Limb (tissue), 2 donors: Measurements from ENCODE around the gene TMIGD3.

Experiments
- DNase-seq, 2 donors: peaks; one replicate each; pipeline ENCODE4 v3.0.0-alpha.2; 2016; ENCODE audit errors: extremely low spot score in 2 of 2

TMIGD3 gene

DNA sequence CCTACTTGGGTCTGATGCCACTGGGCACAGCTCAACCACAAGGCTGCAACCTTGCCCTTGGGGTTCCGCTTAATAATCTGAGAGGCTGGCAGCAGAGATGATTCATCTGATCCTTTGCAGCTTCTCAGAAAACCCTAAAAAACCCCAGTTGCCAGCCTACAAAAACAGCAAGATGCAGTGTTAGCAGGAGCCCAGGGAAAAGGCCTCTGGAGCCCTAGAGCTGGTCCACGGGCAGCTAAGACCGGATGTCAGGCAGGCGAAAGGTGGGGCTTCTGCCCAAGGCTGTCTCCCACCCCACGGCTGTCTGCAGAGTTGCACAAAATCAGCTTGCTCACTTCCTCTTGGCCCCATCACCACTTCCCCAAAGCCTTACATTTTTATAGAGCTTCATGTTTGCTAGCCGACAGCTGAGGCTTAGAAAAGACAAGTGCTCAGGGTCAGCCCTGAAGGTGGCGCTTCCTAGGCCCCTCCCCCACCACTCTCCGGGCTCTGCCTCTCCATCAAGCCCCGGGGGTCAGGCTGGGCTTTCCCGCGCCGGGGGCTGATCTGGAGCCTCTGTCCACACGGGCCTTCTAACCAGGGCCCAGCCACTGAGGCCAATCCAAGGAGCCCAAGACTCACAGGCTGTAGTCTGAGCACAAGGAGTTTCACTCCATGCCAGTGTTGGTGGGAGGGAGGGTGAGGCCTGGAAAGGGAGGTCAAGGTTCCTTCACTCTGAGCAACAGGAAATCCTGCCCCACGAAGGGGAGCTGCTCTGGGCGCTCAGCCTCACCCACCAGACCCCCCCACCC lies 4.2 kb upstream of the TMIGD3 start:
- peak in 1 of 2 donors; percentile 62 for DNase-seq

GRCh38 chr1:111506561-111506960 lies 3.1 kb upstream of the TMIGD3 start:
- DNase-seq: no peak

- DNase-seq: no peak
These were observed 2.2 kb upstream of the TMIGD3 start for GRCh38 chr1:111505641-111506119.

DNA sequence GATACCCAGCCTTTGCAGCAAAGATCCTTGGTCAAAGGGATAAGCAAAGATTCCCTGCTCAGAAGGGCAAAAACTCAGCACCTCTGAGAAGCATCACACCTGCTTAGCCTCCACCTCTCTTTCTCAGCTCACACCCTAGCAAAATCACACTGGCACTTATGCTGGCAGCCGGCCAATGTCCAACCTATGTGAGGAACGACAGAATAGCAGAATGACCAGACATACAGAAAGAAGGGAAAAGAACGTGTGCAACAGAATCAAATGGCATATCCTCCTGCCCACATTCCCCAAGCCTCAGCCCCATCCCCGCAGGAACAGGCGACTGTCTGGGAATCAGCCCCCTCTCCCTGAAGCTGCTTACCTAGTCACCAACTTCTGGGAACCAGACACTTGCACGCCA lies 664 bp upstream of the TMIGD3 start:
- DNase-seq: no peak

GRCh38 chr1:111501645-111502044 lies 1.8 kb downstream of the TMIGD3 start:
- DNase-seq: no peak

- no peak for DNase-seq
These were observed 4.2 kb downstream of the TMIGD3 start for GRCh38 chr1:111499026-111499785.

DNA sequence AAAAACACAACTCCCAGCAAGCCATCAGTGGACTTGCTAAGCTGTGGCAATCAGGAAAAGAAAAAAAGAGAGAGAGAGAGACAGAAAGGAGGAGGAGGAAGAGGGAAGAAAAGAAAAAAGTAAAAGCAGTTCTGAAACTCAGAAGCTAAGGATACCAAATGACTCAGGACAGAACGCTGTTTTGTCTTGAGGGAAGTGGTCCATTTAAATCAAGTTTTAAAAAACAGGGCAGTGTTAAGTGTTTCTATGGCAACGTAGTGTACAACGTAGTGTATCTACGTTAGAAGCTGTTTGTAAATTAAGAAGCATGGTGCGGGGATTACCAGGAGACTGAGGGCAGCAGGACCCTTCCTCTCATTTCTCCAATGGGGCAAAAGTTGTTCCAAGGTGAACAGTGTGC lies 5.8 kb downstream of the TMIGD3 start:
- no peak for DNase-seq

DNA sequence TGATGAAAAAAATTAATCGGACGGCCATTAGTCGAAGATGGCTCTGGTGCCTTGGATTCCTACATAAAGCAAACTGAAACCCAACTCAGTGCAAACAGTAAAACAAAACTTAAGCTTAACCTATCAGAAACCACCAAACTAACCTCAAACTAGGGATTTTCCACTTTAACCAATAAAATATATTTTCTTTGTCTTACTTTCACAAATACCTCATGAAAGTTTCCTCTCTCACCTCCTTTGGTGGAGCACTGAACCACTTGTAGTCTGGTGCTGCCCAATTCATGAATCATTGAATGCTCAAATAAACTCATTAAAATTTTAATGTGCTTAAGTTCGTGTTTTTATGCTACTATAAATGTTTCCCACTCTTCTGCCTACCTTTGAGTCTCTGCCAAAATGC lies 7.0 kb downstream of the TMIGD3 start:
- DNase-seq: no peak

GRCh38 chr1:111491070-111491469 lies 12.4 kb downstream of the TMIGD3 start:
- no peak for DNase-seq

DNA sequence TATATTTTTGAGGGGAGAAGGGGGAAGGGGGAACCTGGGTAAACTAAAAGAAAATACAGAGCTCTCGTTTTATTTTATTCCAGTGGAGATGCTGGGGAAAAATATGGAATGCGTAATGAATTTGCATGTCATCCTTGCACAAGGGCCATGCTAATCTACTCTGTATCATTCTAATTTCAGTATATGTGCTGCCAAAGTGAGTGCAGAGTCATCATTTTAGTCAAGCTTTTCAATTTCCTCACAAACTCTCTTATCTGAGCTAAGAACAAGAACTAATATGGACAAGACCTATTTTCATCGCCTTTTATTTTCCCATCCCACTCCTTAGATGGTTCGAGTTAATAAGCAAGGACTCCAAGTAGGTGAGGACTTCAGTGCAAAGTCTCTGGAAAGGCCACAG lies 13.2 kb downstream of the TMIGD3 start:
- DNase-seq: no peak

- DNase-seq: no peak
These were observed 13.8 kb downstream of the TMIGD3 start for GRCh38 chr1:111489604-111490003.

GRCh38 chr1:111488669-111489068 lies 14.8 kb downstream of the TMIGD3 start:
- DNase-seq: no peak

GRCh38 chr1:111487133-111487532 lies 16.3 kb downstream of the TMIGD3 start:
- DNase-seq: no peak

DNA sequence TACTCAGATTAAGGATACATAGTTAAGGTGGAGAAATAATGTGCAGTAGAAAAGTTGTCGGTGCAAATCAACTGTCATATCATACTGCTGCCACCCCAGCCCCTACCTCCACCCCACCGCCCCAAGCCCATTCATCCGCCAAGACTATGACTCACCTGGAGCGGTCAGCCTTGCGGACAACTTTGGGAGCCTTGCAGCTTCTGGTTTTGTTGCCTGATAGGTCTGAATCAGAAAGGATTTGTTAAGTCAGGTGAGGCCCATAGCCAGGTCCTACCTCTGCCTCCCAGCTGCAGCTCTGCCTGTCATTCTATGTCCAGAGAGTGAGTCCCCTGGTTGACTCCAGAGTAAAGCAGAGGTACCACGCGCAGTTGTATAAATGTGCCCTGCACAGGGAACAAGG lies 17.0 kb downstream of the TMIGD3 start:
- DNase-seq: no peak

- DNase-seq: no peak
These were observed 18.9 kb downstream of the TMIGD3 start for GRCh38 chr1:111484391-111485026.

GRCh38 chr1:111483876-111484275 lies 19.6 kb downstream of the TMIGD3 start:
- DNase-seq: no peak

- DNase-seq: no peak
These were observed 20.3 kb downstream of the TMIGD3 start for GRCh38 chr1:111483166-111483565.

DNA sequence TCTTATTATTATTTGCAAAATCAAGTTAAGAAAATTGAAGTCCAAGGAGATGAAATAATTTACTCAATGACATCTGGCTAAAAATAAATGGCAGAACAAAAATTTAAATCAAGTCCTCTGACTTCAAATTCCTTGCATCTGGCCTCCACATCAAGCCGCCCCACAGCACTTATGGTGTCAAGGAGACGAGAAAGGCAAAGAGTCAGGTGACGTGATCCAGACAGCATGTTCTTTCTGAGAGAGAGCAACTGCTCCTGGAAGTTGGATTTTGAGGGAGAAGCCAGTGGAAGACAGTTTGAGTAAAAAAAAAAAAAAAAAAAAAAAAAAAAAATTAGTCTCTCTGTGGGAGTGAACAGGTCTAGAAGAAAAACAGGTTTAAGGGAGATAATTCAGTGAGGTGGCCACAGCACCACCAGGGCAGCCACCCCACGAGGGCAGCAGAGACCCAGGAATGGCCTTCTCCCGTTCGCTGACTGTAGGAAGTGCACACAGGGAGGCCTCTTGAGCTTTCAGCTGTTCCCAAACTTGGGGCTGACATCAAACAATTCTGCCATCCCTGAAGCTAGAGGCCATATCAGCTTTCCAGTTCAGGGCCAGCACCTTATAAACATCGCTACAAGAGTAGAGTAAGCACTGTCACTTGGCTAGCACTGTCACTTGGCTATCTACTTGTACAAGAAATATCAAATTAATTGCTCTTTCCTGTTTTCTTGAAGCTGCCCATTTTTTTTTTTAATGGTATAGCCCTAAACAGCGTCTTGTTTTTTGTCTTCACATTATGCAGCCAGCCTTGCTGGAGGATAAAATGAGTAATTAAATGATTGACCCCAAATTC lies 21.8 kb downstream of the TMIGD3 start:
- DNase-seq: peak; percentile 54 to 75

GRCh38 chr1:111480674-111481073 lies 22.8 kb downstream of the TMIGD3 start:
- DNase-seq: no peak

DNA sequence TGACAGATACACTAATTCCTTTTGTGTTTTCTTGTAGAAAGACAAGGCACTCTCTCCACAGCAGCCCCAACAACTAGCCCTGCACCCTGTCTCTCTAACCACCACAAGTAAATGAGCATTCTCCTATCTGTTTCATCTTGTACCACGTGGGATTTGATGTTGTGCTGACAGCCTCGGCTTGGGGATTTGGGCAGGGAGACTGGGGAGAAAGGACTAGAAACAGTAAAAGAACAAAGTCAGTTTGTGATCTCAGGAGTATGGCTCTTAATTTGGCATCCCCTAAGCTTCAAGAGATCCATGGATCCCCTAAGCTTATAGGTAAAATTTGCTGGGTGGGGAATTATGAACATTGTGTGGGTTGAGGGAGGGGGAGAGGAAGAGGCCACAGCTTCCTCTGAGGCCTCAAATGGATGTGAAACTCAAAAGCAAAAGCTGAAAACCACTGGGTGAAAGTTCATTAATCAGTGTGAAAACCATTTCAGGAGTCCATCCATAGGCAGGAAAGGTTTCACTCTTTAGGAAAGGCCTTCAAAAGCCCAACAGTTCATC lies 26.6 kb downstream of the TMIGD3 start:
- no peak for DNase-seq

- no peak for DNase-seq
These were observed 27.2 kb downstream of the TMIGD3 start for GRCh38 chr1:111476214-111476613.
